ENCODE data around the gene PGP. TPM values are rescaled to one million over a fixed set of nuclear protein-coding genes. Genes with fewer than 3 reads are reported as not detected.
"Not testable (repeated sequence)": the region's sequence is repeated elsewhere in the genome, so short reads cannot be mapped to it uniquely, and the experiment has no call there.

The PGP gene
- total RNA-seq, 1 experiment from 2014 or later: 36.2 TPM

DNA sequence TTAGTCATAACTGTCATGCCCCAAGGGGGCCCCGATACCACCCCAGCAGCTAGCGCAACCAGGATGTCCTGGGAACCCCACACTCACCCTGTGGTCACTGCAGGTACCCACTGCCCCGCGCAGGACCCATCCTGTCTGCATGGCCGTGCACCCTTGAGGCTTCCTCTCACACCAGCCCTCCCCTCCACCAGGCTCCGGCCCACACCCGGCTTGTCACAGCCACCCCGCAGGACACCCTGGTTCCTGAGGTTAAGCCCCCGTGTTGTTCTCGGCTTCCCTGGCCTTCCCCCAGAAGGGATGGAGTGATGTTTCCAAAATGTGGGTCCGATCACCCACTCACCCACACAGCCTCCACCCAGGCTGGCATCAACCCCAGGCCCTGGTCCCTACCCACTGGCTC, 29.1 kb upstream of the PGP start:
- Histone ChIP-seq H3K9me3 (no peaks in the 10 kb centered on the region), H3K4me3 (ENCODE audit: low read depth, low read length) (no peak overlapping the region), H3K4me1 (no peaks in the 10 kb centered on the region), H3K36me3 (ENCODE audit: control insufficient read depth, insufficient read depth, low read length) (no peaks in the 10 kb centered on the region; the same call in none of the 2 replicates), H3K27me3 (replicated peaks; ENCODE audit: control insufficient read depth, insufficient read depth, low read length) (no peaks in the 10 kb centered on the region)
- H3K36me3 Mint-ChIP-seq (ENCODE audit: insufficient read depth, unreplicated experiment): peaks cover 67% of the 10 kb centered on the region
- no peak overlapping the region for H3K4me3 Mint-ChIP-seq (ENCODE audit: unreplicated experiment)
- BruUV-seq (replicated peaks): no TSS peak
- intact Hi-C loops (cut with micrococcal nuclease; ENCODE audit: unreplicated experiment): no loop called here
- POLR2A ChIA-PET: no interaction called here
- H3K27ac Mint-ChIP-seq (ENCODE audit: unreplicated experiment): no peak overlapping the region
- no peaks in the 10 kb centered on the region for H3K27me3 Mint-ChIP-seq (ENCODE audit: insufficient read depth, unreplicated experiment)
- TF ChIP-seq, protein P1, sequence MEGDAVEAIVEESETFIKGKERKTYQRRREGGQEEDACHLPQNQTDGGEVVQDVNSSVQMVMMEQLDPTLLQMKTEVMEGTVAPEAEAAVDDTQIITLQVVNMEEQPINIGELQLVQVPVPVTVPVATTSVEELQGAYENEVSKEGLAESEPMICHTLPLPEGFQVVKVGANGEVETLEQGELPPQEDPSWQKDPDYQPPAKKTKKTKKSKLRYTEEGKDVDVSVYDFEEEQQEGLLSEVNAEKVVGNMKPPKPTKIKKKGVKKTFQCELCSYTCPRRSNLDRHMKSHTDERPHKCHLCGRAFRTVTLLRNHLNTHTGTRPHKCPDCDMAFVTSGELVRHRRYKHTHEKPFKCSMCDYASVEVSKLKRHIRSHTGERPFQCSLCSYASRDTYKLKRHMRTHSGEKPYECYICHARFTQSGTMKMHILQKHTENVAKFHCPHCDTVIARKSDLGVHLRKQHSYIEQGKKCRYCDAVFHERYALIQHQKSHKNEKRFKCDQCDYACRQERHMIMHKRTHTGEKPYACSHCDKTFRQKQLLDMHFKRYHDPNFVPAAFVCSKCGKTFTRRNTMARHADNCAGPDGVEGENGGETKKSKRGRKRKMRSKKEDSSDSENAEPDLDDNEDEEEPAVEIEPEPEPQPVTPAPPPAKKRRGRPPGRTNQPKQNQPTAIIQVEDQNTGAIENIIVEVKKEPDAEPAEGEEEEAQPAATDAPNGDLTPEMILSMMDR (IDR thresholded peaks at IDR 0.05; ENCODE audit: insufficient read depth in 1 of 2, low read depth in 1 of 2, low read length in 1 of 2, severe bottlenecking in 1 of 2, unreplicated experiment in 1 of 2): no peak
- CTCF ChIA-PET: no interaction called here
- DNase-seq: no peak
- no peaks in the 10 kb centered on the region for H3K9me3 Mint-ChIP-seq (ENCODE audit: unreplicated experiment)
- H3K4me1 Mint-ChIP-seq (ENCODE audit: low read depth, unreplicated experiment): no peaks in the 10 kb centered on the region

- TF ChIP-seq, protein P1 (IDR thresholded peaks at IDR 0.05; ENCODE audit: insufficient read depth in 1 of 2, low read depth in 1 of 2, low read length in 1 of 2, severe bottlenecking in 1 of 2, unreplicated experiment in 1 of 2): no peak
- CTCF ChIA-PET: no interaction called here
- BruUV-seq (replicated peaks): no TSS peak
- intact Hi-C loops (cut with micrococcal nuclease; ENCODE audit: unreplicated experiment): no loop called here
- no peaks in the 10 kb centered on the region for H3K4me1 ChIP-seq
- Mint-ChIP-seq H3K4me3 (ENCODE audit: unreplicated experiment) (no peak overlapping the region), H3K9me3 (ENCODE audit: unreplicated experiment) (no peaks in the 10 kb centered on the region), H3K27ac (ENCODE audit: unreplicated experiment) (no peak overlapping the region), H3K27me3 (ENCODE audit: insufficient read depth, unreplicated experiment) (no peaks in the 10 kb centered on the region), H3K4me1 (ENCODE audit: low read depth, unreplicated experiment) (no peaks in the 10 kb centered on the region), H3K36me3 (ENCODE audit: insufficient read depth, unreplicated experiment) (peaks cover 66% of the 10 kb centered on the region)
- H3K36me3 ChIP-seq (ENCODE audit: control insufficient read depth, insufficient read depth, low read length): no peaks in the 10 kb centered on the region; the same call in none of the 2 replicates
- POLR2A ChIA-PET: no interaction called here
- H3K9me3 ChIP-seq: no peaks in the 10 kb centered on the region
- no peak for DNase-seq
- H3K4me3 ChIP-seq (ENCODE audit: low read depth, low read length): no peak overlapping the region
- no peaks in the 10 kb centered on the region for H3K27me3 ChIP-seq (replicated peaks; ENCODE audit: control insufficient read depth, insufficient read depth, low read length)
These were observed 28.4 kb upstream of the PGP start for GRCh38 chr16:2243031-2243528.

- Mint-ChIP-seq H3K36me3 (ENCODE audit: insufficient read depth, unreplicated experiment) (peaks cover 64% of the 10 kb centered on the region), H3K27me3 (ENCODE audit: insufficient read depth, unreplicated experiment) (no peaks in the 10 kb centered on the region), H3K9me3 (ENCODE audit: unreplicated experiment) (no peaks in the 10 kb centered on the region), H3K4me3 (ENCODE audit: unreplicated experiment) (no peak overlapping the region), H3K27ac (ENCODE audit: unreplicated experiment) (no peak overlapping the region), H3K4me1 (ENCODE audit: low read depth, unreplicated experiment) (no peaks in the 10 kb centered on the region)
- Histone ChIP-seq H3K9me3 (no peaks in the 10 kb centered on the region), H3K36me3 (ENCODE audit: control insufficient read depth, insufficient read depth, low read length) (no peaks in the 10 kb centered on the region; the same call in none of the 2 replicates), H3K27me3 (replicated peaks; ENCODE audit: control insufficient read depth, insufficient read depth, low read length) (no peaks in the 10 kb centered on the region), H3K4me3 (ENCODE audit: low read depth, low read length) (no peak overlapping the region), H3K4me1 (no peaks in the 10 kb centered on the region)
- intact Hi-C loops (cut with micrococcal nuclease; ENCODE audit: unreplicated experiment): no loop called here
- ChIA-PET POLR2A (no interaction called here), CTCF (no interaction called here)
- DNase-seq: no peak
- BruUV-seq (replicated peaks): no TSS peak
- TF ChIP-seq, protein P1 (IDR thresholded peaks at IDR 0.05; ENCODE audit: insufficient read depth in 1 of 2, low read depth in 1 of 2, low read length in 1 of 2, severe bottlenecking in 1 of 2, unreplicated experiment in 1 of 2): no peak
These were observed 28.0 kb upstream of the PGP start for GRCh38 chr16:2242598-2242997.

DNA sequence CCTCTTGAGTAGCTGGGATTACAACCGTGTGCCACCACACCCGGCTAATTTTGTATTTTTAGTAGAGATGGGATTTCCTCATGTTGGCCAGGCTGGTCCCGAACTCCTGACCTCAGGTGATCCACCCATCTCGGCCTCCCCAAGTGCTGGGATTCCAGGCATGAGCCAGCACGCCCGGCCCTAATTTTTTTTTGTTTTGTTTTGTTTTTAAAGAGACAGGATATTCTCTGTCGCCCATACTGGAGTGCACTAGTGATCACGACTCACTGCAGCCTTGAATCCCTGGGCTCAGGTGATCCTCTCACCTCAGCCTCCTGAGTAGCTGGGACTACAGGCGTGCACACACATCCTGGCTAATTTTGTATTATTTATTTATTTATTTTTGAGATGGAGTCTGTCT, 25.7 kb upstream of the PGP start:
- H3K9me3 Mint-ChIP-seq (ENCODE audit: unreplicated experiment); H3K4me1 ChIP-seq; H3K36me3 ChIP-seq (ENCODE audit: control insufficient read depth, insufficient read depth, low read length); CTCF ChIA-PET; H3K27me3 Mint-ChIP-seq (ENCODE audit: insufficient read depth, unreplicated experiment); POLR2A ChIA-PET; intact Hi-C loops (cut with micrococcal nuclease; ENCODE audit: unreplicated experiment); H3K4me3 Mint-ChIP-seq (ENCODE audit: unreplicated experiment); H3K27me3 ChIP-seq (replicated peaks; ENCODE audit: control insufficient read depth, insufficient read depth, low read length); H3K9me3 ChIP-seq; H3K4me3 ChIP-seq (ENCODE audit: low read depth, low read length); DNase-seq; H3K27ac Mint-ChIP-seq (ENCODE audit: unreplicated experiment); H3K4me1 Mint-ChIP-seq (ENCODE audit: low read depth, unreplicated experiment); BruUV-seq (replicated peaks): not testable (repeated sequence)
- H3K36me3 Mint-ChIP-seq (ENCODE audit: insufficient read depth, unreplicated experiment): peaks cover 71% of the 10 kb centered on the region
